Measurements from ENCODE around the gene KCNQ4.

Gene KCNQ4

GRCh38 chr1:40856116-40856515, 72.5 kb downstream of the KCNQ4 start:
- DNase-seq (ENCODE audit: low read depth) = no peak
- no peak overlapping the region for H3K4me3 ChIP-seq (ENCODE audit: control insufficient read depth, low read depth, low read length)
- no peak for TF ChIP-seq CTCF (conservative IDR thresholded peaks at IDR 0.05; ENCODE audit: control insufficient read depth, insufficient read depth, low read depth, low read length)

- no peak for DNase-seq (ENCODE audit: low read depth)
- no peak overlapping the region for H3K4me3 ChIP-seq (ENCODE audit: control insufficient read depth, low read depth, low read length)
- no peak for TF ChIP-seq CTCF (conservative IDR thresholded peaks at IDR 0.05; ENCODE audit: control insufficient read depth, insufficient read depth, low read depth, low read length)
Observed at GRCh38 chr1:40856656-40857302, 73.2 kb downstream of the KCNQ4 start.

- no peak for DNase-seq (ENCODE audit: low read depth)
- TF ChIP-seq CTCF (conservative IDR thresholded peaks at IDR 0.05; ENCODE audit: control insufficient read depth, insufficient read depth, low read depth, low read length) = no peak
- H3K4me3 ChIP-seq (ENCODE audit: control insufficient read depth, low read depth, low read length) = no peak overlapping the region
Observed at GRCh38 chr1:40857737-40858136, 74.2 kb downstream of the KCNQ4 start.

- TF ChIP-seq CTCF (conservative IDR thresholded peaks at IDR 0.05; ENCODE audit: control insufficient read depth, insufficient read depth, low read depth, low read length) = no peak
- no peak for DNase-seq (ENCODE audit: low read depth)
- no peak overlapping the region for H3K4me3 ChIP-seq (ENCODE audit: control insufficient read depth, low read depth, low read length)
Observed at GRCh38 chr1:40858856-40859416, 75.3 kb downstream of the KCNQ4 start.

- peak overlapping the region; percentile 38 for H3K4me3 ChIP-seq (ENCODE audit: control insufficient read depth, low read depth, low read length)
- TF ChIP-seq CTCF (conservative IDR thresholded peaks at IDR 0.05; ENCODE audit: control insufficient read depth, insufficient read depth, low read depth, low read length) = no peak
- no peak for DNase-seq (ENCODE audit: low read depth)
Observed at GRCh38 chr1:40860706-40861223, 77.2 kb downstream of the KCNQ4 start.

GRCh38 chr1:40861224-40862003, 77.8 kb downstream of the KCNQ4 start:
- no peak for TF ChIP-seq CTCF (conservative IDR thresholded peaks at IDR 0.05; ENCODE audit: control insufficient read depth, insufficient read depth, low read depth, low read length)
- DNase-seq (ENCODE audit: low read depth) = peak; percentile 51

More at GRCh38 chr1:40861224-40862003, 77.8 kb downstream of the KCNQ4 start:
- peak overlapping the region; percentile 50 for H3K4me3 ChIP-seq (ENCODE audit: control insufficient read depth, low read depth, low read length)

Data from fibroblast of mammary gland (primary cell).